ENCODE data around the gene NMRK1.

NMRK1 gene

GRCh38 chr9:75101004-75101588, 13.1 kb upstream of the NMRK1 start:
- no peak overlapping the region for H3K4me3 ChIP-seq (ENCODE audit: low read depth, low read length)
- in situ Hi-C loops (cut with HindIII; ENCODE audit: low pct_ligation_motif_present, low sequenced_read_pairs) = no loop called here
- no peaks in the 10 kb centered on the region for H3K27me3 ChIP-seq (replicated peaks)
- no peaks in the 10 kb centered on the region for H3K36me3 ChIP-seq (replicated peaks)
- no peak for TF ChIP-seq CTCF (IDR thresholded peaks at IDR 0.05; ENCODE audit: low read depth, low read length, missing control alignments)
- H3K27ac ChIP-seq = no peak overlapping the region
- no peak for DNase-seq

- Histone ChIP-seq H3K27me3 (replicated peaks) (no peaks in the 10 kb centered on the region), H3K36me3 (replicated peaks) (no peaks in the 10 kb centered on the region), H3K27ac (no peak overlapping the region), H3K4me3 (ENCODE audit: low read depth, low read length) (no peak overlapping the region)
- no peak for TF ChIP-seq CTCF (IDR thresholded peaks at IDR 0.05; ENCODE audit: low read depth, low read length, missing control alignments)
- in situ Hi-C loops (cut with HindIII; ENCODE audit: low pct_ligation_motif_present, low sequenced_read_pairs) = no loop called here
- no peak for DNase-seq
Observed at GRCh38 chr9:75096796-75097195, 8.8 kb upstream of the NMRK1 start.

- TF ChIP-seq CTCF (IDR thresholded peaks at IDR 0.05; ENCODE audit: low read depth, low read length, missing control alignments) = no peak
- Histone ChIP-seq H3K36me3 (replicated peaks) (no peaks in the 10 kb centered on the region), H3K27me3 (replicated peaks) (no peaks in the 10 kb centered on the region), H3K27ac (no peak overlapping the region), H3K4me3 (ENCODE audit: low read depth, low read length) (no peak overlapping the region)
- no peak for DNase-seq
- in situ Hi-C loops (cut with HindIII; ENCODE audit: low pct_ligation_motif_present, low sequenced_read_pairs) = no loop called here
Observed at GRCh38 chr9:75092766-75093165, 4.8 kb upstream of the NMRK1 start.

GRCh38 chr9:75090579-75090978, 2.6 kb upstream of the NMRK1 start:
- TF ChIP-seq CTCF (IDR thresholded peaks at IDR 0.05; ENCODE audit: low read depth, low read length, missing control alignments) = no peak
- Histone ChIP-seq H3K27me3 (replicated peaks) (no peaks in the 10 kb centered on the region), H3K4me3 (ENCODE audit: low read depth, low read length) (no peak overlapping the region), H3K36me3 (replicated peaks) (no peaks in the 10 kb centered on the region), H3K27ac (no peak overlapping the region)
- DNase-seq = no peak
- in situ Hi-C loops (cut with HindIII; ENCODE audit: low pct_ligation_motif_present, low sequenced_read_pairs) = no loop called here

- no peak for DNase-seq
- in situ Hi-C loops (cut with HindIII; ENCODE audit: low pct_ligation_motif_present, low sequenced_read_pairs) = no loop called here
- H3K27ac ChIP-seq = peak overlapping the region; percentile 49
- no peak for TF ChIP-seq CTCF (IDR thresholded peaks at IDR 0.05; ENCODE audit: low read depth, low read length, missing control alignments)
- H3K36me3 ChIP-seq (replicated peaks) = no peaks in the 10 kb centered on the region
- H3K27me3 ChIP-seq (replicated peaks) = no peaks in the 10 kb centered on the region
- H3K4me3 ChIP-seq (ENCODE audit: low read depth, low read length) = peak overlapping the region; percentile 87
Observed at GRCh38 chr9:75089373-75089766, 1.4 kb upstream of the NMRK1 start.

All from brain microvascular endothelial cell (primary cell).